ENCODE results near the gene GSTP1. TPM values are rescaled to one million over a fixed set of nuclear protein-coding genes. Genes with fewer than 3 reads are reported as not detected.

The GSTP1 gene
- total RNA-seq, 4 donors from 2014 or later, result 514 to 845 (median 628) TPM

GRCh38 chr11:67607507-67607906 lies 23.9 kb downstream of the GSTP1 start:
- ATAC-seq, result no peak
- peak overlapping the region in 2 of 4 donors; percentile 88 to 90 for H3K27ac ChIP-seq

GRCh38 chr11:67608486-67608885 lies 24.9 kb downstream of the GSTP1 start:
- no peaks in the 10 kb centered on the region for H3K9me3 ChIP-seq
- WGBS, 2 donors (ENCODE audit: low coverage in 1 of 2), result 90 to 100% methylated on average over 1 to 2 of the region's 8 CpGs
- peaks cover 0 to 38% (median 13%) of the 10 kb centered on the region in 3 donors for H3K4me1 ChIP-seq
- no peak overlapping the region for H3K4me3 ChIP-seq
- H3K27me3 ChIP-seq, result no peaks in the 10 kb centered on the region
- TF ChIP-seq POLR2AphosphoS5 (IDR thresholded peaks at IDR 0.05) (no peak), EP300 (IDR thresholded peaks at IDR 0.05) (no peak), POLR2A (IDR thresholded peaks at IDR 0.05) (no peak), CTCF (IDR thresholded peaks at IDR 0.05) (no peak)
- peaks cover 0 to 51% of the 10 kb centered on the region in 2 donors for H3K36me3 ChIP-seq
- H3K27ac ChIP-seq, result no peak overlapping the region
- ATAC-seq, result no peak

More at GRCh38 chr11:67607507-67607906, 23.9 kb downstream of the GSTP1 start:
- Histone ChIP-seq H3K4me3 (peak overlapping the region; percentile 88 to 100), H3K4me1 (peaks cover 0 to 37% (median 13%) of the 10 kb centered on the region in 3 donors), H3K9me3 (no peaks in the 10 kb centered on the region), H3K27me3 (no peaks in the 10 kb centered on the region), H3K36me3 (peaks cover 0 to 41% of the 10 kb centered on the region in 2 donors)
- WGBS, 2 donors (ENCODE audit: low coverage in 1 of 2), result 10 to 22% methylated on average over 1 to 6 of the region's 9 CpGs
- TF ChIP-seq EP300 (IDR thresholded peaks at IDR 0.05), result no peak
- TF ChIP-seq POLR2A (IDR thresholded peaks at IDR 0.05), result no peak
- no peak for TF ChIP-seq POLR2AphosphoS5 (IDR thresholded peaks at IDR 0.05)
- TF ChIP-seq CTCF (IDR thresholded peaks at IDR 0.05), result no peak

- Histone ChIP-seq H3K27ac (no peak overlapping the region), H3K4me1 (peaks cover 0 to 46% (median 19%) of the 10 kb centered on the region in 3 donors), H3K9me3 (no peaks in the 10 kb centered on the region), H3K27me3 (peaks cover 1% of the 10 kb centered on the region), H3K4me3 (no peak overlapping the region), H3K36me3 (peaks cover 0 to 53% of the 10 kb centered on the region in 2 donors)
- 100% methylated on average over 1 of the region's 10 CpGs; no CpG with 5 or more reads in 1 of the 2 donors for WGBS, 2 donors (ENCODE audit: low coverage in 1 of 2)
- ATAC-seq, result no peak
- TF ChIP-seq POLR2AphosphoS5 (IDR thresholded peaks at IDR 0.05) (no peak), POLR2A (IDR thresholded peaks at IDR 0.05) (no peak), EP300 (IDR thresholded peaks at IDR 0.05) (no peak), CTCF (IDR thresholded peaks at IDR 0.05) (no peak)
These were observed 25.7 kb downstream of the GSTP1 start for GRCh38 chr11:67609316-67609715.

GRCh38 chr11:67610302-67610868 lies 26.8 kb downstream of the GSTP1 start:
- H3K36me3 ChIP-seq, result peaks cover 0 to 53% of the 10 kb centered on the region in 2 donors
- peaks cover 12% of the 10 kb centered on the region for H3K27me3 ChIP-seq
- TF ChIP-seq POLR2A (IDR thresholded peaks at IDR 0.05) (no peak), EP300 (IDR thresholded peaks at IDR 0.05) (no peak), POLR2AphosphoS5 (IDR thresholded peaks at IDR 0.05) (no peak), CTCF (IDR thresholded peaks at IDR 0.05) (no peak)
- no peak overlapping the region for H3K4me3 ChIP-seq
- H3K9me3 ChIP-seq, result no peaks in the 10 kb centered on the region
- no CpG with 5 or more reads among the region's 15 CpGs for WGBS, 2 donors (ENCODE audit: low coverage in 1 of 2)
- ATAC-seq, result no peak
- H3K4me1 ChIP-seq, result peaks cover 0 to 46% (median 22%) of the 10 kb centered on the region in 3 donors
- no peak overlapping the region for H3K27ac ChIP-seq

GRCh38 chr11:67611165-67611564 lies 27.6 kb downstream of the GSTP1 start:
- WGBS, 2 donors (ENCODE audit: low coverage in 1 of 2), result 86% methylated on average over 7 of the region's 14 CpGs; no CpG with 5 or more reads in 1 of the 2 donors
- H3K36me3 ChIP-seq, result peaks cover 0 to 53% of the 10 kb centered on the region in 2 donors

More at GRCh38 chr11:67611165-67611564, 27.6 kb downstream of the GSTP1 start:
- no peak for ATAC-seq
- H3K27ac ChIP-seq, result no peak overlapping the region
- no peak overlapping the region for H3K4me3 ChIP-seq
- no peak for TF ChIP-seq POLR2AphosphoS5 (IDR thresholded peaks at IDR 0.05)
- no peak for TF ChIP-seq EP300 (IDR thresholded peaks at IDR 0.05)
- no peak for TF ChIP-seq POLR2A (IDR thresholded peaks at IDR 0.05)
- no peak for TF ChIP-seq CTCF (IDR thresholded peaks at IDR 0.05)
- H3K27me3 ChIP-seq, result peaks cover 20% of the 10 kb centered on the region
- H3K9me3 ChIP-seq, result no peaks in the 10 kb centered on the region
- peaks cover 0 to 45% (median 19%) of the 10 kb centered on the region in 3 donors for H3K4me1 ChIP-seq
